CD4-positive, alpha-beta T cell (primary cell): ENCODE data around the gene PKHD1. TPM values are rescaled to one million over a fixed set of nuclear protein-coding genes. Genes with fewer than 3 reads are reported as not detected.

Experiments
- ATAC-seq: fragments of 200-7000 bp; cut with Tn5 transposase; one replicate; pipeline ENCODE4 v1.10.0; 2022; ENCODE audit warnings: mild to moderate bottlenecking; ENCODE audit not compliant: poor library complexity
- CTCF ChIA-PET: fragments of 350-600 bp; sonication (Branson Sonifier 250); formaldehyde crosslinking; loops from one replicate; lab custom pipeline; 2021; ENCODE audit warnings: antibody characterized with exemption, inconsistent platforms; lab: Charles Lee
- POLR2A ChIA-PET: fragments of 350-600 bp; sonication (Branson Sonifier 250); formaldehyde crosslinking; loops from one replicate; lab custom pipeline; 2021; ENCODE audit warnings: antibody characterized with exemption, inconsistent platforms; lab: Charles Lee
- DNase-seq, 14 experiments: peaks; one replicate each; pipeline ENCODE4 v3.0.0-alpha.2; 2013 to 2020; ENCODE audit warnings: mixed read lengths in 2 of 14
- H3K27ac ChIP-seq, 2 donors: one replicate each; pipeline versions ENCODE4 v1.5.1 to v1.7.0; 2013; ENCODE audit warnings: low read length in 2 of 2, low read depth in 1 of 2, mild to moderate bottlenecking in 1 of 2
- H3K27me3 ChIP-seq, 2 experiments: 1 replicate in 1 of 2; 2 replicates in 1 of 2; pipeline versions ENCODE4 v1.6.1 to v1.7.0; 2013; ENCODE audit warnings: low read length in 2 of 2, control low read depth in 1 of 2, mild to moderate bottlenecking in 1 of 2, moderate library complexity in 1 of 2; ENCODE audit not compliant: insufficient read depth in 2 of 2, control insufficient read depth in 1 of 2
- H3K36me3 ChIP-seq: one replicate; pipeline ENCODE4 v1.6.1; 2013; ENCODE audit warnings: low read length, control low read depth; ENCODE audit not compliant: insufficient read depth
- H3K4me1 ChIP-seq: one replicate; pipeline ENCODE4 v1.6.1; 2013; ENCODE audit warnings: low read length, control low read depth; ENCODE audit not compliant: insufficient read depth
- H3K4me3 ChIP-seq: one replicate; pipeline ENCODE4 v1.5.1; 2013; ENCODE audit warnings: mild to moderate bottlenecking, low read length, moderate library complexity
- H3K9me3 ChIP-seq, 2 experiments: 1 replicate in 1 of 2; 2 replicates in 1 of 2; pipeline versions ENCODE4 v1.6.1 to v1.7.0; 2013; ENCODE audit warnings: low read length in 2 of 2, mild to moderate bottlenecking in 2 of 2, control low read depth in 1 of 2, moderate library complexity in 1 of 2; ENCODE audit not compliant: control insufficient read depth in 1 of 2, insufficient read depth in 1 of 2
- H3K27ac Mint-ChIP-seq: one replicate; pipeline ENCODE4 v1.8.0; 2020; ENCODE audit warnings: mixed read lengths
- H3K27me3 Mint-ChIP-seq: one replicate; pipeline ENCODE4 v1.8.0; 2021; ENCODE audit warnings: mixed read lengths
- H3K36me3 Mint-ChIP-seq: one replicate; pipeline ENCODE4 v1.8.0; 2021; ENCODE audit warnings: low read depth, mixed read lengths
- H3K4me1 Mint-ChIP-seq: one replicate; pipeline ENCODE4 v1.8.0; 2021; ENCODE audit warnings: low read depth, mixed read lengths
- H3K4me3 Mint-ChIP-seq: one replicate; pipeline ENCODE4 v1.8.0; 2020; ENCODE audit warnings: mild to moderate bottlenecking, mixed read lengths
- H3K9me3 Mint-ChIP-seq: one replicate; pipeline ENCODE4 v1.8.0; 2020; ENCODE audit warnings: mixed read lengths
- CTCF ChIP-seq: fragments of 200-600 bp; IDR thresholded peaks from one replicate; pipeline ENCODE4 v1.8.0; 2022; ENCODE audit warnings: antibody characterized with exemption, mild to moderate bottlenecking
- intact Hi-C, 2 experiments: fragments of 100-400 bp; cut with DNase I in 1 of 2; cut with micrococcal nuclease in 1 of 2; formaldehyde crosslinking; loops; one replicate each; pipeline versions ENCODE4 v1.15.1 to v1.9.0; 2023 to 2025; cut with DNase I, micrococcal nuclease
- total RNA-seq, 174 experiments: library from RNA in 2 of 174; stranded (reverse) in 2 of 174; gene quantifications; one replicate each; pipeline ENCODE4 v1.2.3 and lab custom pipeline; 2021 to 2026

Gene PKHD1
- total RNA-seq, 2 experiments from 2014 or later: 0.03 TPM; not detected in 1

- ChIA-PET POLR2A (no interaction called here), CTCF (no interaction called here)
- ATAC-seq (no peak), DNase-seq (no peak)
- H3K9me3 Mint-ChIP-seq: no peaks in the 10 kb centered on the region
- H3K36me3 Mint-ChIP-seq: no peaks in the 10 kb centered on the region
- no peaks in the 10 kb centered on the region for H3K36me3 ChIP-seq
- H3K9me3 ChIP-seq: no peaks in the 10 kb centered on the region
- H3K27ac ChIP-seq: no peak overlapping the region
- no peak overlapping the region for H3K4me3 ChIP-seq
- H3K4me1 ChIP-seq: no peaks in the 10 kb centered on the region
- H3K4me3 Mint-ChIP-seq: no peak overlapping the region
- H3K27ac Mint-ChIP-seq: no peak overlapping the region
- intact Hi-C loops: no loop called here
- no peak for TF ChIP-seq CTCF
- no peaks in the 10 kb centered on the region for H3K27me3 Mint-ChIP-seq
- no peaks in the 10 kb centered on the region for H3K27me3 ChIP-seq
- H3K4me1 Mint-ChIP-seq: no peaks in the 10 kb centered on the region
These were observed 473.9 kb downstream of the PKHD1 start for GRCh38 chr6:51613558-51613957.

GRCh38 chr6:51608932-51609331, 478.5 kb downstream of the PKHD1 start:
- Mint-ChIP-seq H3K36me3 (no peaks in the 10 kb centered on the region), H3K4me1 (no peaks in the 10 kb centered on the region), H3K27ac (no peak overlapping the region), H3K27me3 (no peaks in the 10 kb centered on the region), H3K4me3 (no peak overlapping the region), H3K9me3 (no peaks in the 10 kb centered on the region)
- H3K9me3 ChIP-seq: peaks cover 0 to 4% of the 10 kb centered on the region in 2 experiments
- intact Hi-C loops: no loop called here
- no peak overlapping the region for H3K4me3 ChIP-seq
- DNase-seq (no peak), ATAC-seq (no peak)
- ChIA-PET CTCF (interaction anchor here (1.1 kb wide), 1 partner anchor 9 kb away, joined by 3 read pairs; no protein-coding TSS in a partner anchor), POLR2A (no interaction called here)
- no peak overlapping the region for H3K27ac ChIP-seq
- no peak for TF ChIP-seq CTCF
- no peaks in the 10 kb centered on the region for H3K36me3 ChIP-seq
- no peaks in the 10 kb centered on the region for H3K27me3 ChIP-seq
- no peaks in the 10 kb centered on the region for H3K4me1 ChIP-seq

DNA sequence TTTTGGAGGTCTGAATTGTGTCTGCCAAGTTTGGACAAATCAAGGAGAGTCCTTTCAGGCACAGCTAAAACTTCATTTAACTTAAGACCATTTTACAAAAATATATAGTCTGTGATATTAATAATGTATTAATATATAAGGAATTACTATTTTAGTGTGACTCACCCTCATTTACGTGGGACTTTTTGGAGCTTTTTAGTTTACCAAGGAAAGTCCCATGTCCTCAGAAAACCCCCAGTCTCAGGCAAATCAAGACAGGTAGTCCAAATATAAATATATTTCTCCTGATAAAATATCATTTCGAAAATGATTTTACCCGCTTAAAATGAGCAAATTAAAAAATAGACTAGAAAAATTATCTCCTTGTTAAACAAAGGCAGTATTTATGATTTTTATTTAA, 479.0 kb downstream of the PKHD1 start:
- Histone ChIP-seq H3K4me3 (no peak overlapping the region), H3K36me3 (no peaks in the 10 kb centered on the region), H3K27ac (no peak overlapping the region), H3K9me3 (peaks cover 0 to 4% of the 10 kb centered on the region in 2 experiments), H3K27me3 (no peaks in the 10 kb centered on the region), H3K4me1 (no peaks in the 10 kb centered on the region)
- intact Hi-C loops: no loop called here
- Mint-ChIP-seq H3K4me3 (no peak overlapping the region), H3K27ac (no peak overlapping the region), H3K36me3 (no peaks in the 10 kb centered on the region), H3K9me3 (no peaks in the 10 kb centered on the region), H3K4me1 (no peaks in the 10 kb centered on the region), H3K27me3 (no peaks in the 10 kb centered on the region)
- DNase-seq: no peak
- ATAC-seq: no peak
- POLR2A ChIA-PET: no interaction called here
- no peak for TF ChIP-seq CTCF
- CTCF ChIA-PET: interaction anchor here (1.1 kb wide), 1 partner anchor 8 kb away, joined by 3 read pairs; no protein-coding TSS in a partner anchor
